ENCODE data around the gene UBAC1.

UBAC1 gene

DNA sequence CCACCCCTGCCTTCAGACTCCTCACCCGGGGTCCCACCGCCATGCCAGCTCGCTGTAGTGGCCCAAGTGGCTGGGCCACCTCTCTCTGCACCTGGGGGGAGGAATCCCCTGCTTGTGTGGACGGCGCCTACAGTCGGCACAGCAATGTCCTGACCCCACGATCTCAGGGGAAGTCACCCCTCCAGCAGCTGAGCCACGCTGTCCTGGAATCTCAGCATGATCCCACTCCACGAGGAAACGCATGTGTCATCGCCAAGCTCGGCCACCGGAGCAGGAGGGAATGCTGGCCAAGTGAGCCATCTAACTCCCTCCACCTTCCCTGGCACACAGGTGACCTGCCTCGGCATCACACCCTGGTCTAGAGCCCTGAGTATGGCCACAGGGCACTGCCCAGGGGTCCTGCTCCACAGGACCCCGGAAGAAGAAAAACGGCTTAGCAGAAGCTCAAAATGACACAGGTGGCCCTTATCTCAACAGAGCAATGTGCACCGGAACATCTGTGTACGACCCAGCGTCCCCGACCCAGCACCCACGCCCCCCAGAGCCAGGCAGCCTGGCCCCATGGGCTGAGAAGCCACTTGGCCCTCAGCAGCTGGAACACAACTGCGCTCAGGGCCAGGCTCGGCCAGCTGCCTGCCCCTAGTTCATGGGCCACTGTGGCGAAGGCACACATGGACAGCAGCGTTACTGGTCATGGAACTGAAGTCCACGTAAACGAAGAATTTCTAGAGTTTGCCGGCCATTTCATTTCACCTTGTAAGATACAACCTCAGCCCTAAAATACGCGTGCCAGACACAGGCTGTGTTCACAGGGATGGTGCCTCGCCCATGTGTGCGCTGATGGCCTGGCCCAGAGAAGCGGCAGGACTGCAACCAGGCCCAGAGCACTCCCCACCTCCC lies 30.5 kb downstream of the UBAC1 start:
- Mint-ChIP-seq H3K27ac (no peak overlapping the region), H3K9me3 (peaks cover 7% of the 10 kb centered on the region), H3K4me3 (no peak overlapping the region), H3K27me3 (ENCODE audit: low read depth, poor library complexity) (no peaks in the 10 kb centered on the region), H3K36me3 (ENCODE audit: low read depth) (peaks cover 45% of the 10 kb centered on the region), H3K4me1 (no peaks in the 10 kb centered on the region)
- TF ChIP-seq, protein P1, sequence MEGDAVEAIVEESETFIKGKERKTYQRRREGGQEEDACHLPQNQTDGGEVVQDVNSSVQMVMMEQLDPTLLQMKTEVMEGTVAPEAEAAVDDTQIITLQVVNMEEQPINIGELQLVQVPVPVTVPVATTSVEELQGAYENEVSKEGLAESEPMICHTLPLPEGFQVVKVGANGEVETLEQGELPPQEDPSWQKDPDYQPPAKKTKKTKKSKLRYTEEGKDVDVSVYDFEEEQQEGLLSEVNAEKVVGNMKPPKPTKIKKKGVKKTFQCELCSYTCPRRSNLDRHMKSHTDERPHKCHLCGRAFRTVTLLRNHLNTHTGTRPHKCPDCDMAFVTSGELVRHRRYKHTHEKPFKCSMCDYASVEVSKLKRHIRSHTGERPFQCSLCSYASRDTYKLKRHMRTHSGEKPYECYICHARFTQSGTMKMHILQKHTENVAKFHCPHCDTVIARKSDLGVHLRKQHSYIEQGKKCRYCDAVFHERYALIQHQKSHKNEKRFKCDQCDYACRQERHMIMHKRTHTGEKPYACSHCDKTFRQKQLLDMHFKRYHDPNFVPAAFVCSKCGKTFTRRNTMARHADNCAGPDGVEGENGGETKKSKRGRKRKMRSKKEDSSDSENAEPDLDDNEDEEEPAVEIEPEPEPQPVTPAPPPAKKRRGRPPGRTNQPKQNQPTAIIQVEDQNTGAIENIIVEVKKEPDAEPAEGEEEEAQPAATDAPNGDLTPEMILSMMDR (IDR thresholded peaks at IDR 0.05) = no peak
- no peak for DNase-seq

DNA sequence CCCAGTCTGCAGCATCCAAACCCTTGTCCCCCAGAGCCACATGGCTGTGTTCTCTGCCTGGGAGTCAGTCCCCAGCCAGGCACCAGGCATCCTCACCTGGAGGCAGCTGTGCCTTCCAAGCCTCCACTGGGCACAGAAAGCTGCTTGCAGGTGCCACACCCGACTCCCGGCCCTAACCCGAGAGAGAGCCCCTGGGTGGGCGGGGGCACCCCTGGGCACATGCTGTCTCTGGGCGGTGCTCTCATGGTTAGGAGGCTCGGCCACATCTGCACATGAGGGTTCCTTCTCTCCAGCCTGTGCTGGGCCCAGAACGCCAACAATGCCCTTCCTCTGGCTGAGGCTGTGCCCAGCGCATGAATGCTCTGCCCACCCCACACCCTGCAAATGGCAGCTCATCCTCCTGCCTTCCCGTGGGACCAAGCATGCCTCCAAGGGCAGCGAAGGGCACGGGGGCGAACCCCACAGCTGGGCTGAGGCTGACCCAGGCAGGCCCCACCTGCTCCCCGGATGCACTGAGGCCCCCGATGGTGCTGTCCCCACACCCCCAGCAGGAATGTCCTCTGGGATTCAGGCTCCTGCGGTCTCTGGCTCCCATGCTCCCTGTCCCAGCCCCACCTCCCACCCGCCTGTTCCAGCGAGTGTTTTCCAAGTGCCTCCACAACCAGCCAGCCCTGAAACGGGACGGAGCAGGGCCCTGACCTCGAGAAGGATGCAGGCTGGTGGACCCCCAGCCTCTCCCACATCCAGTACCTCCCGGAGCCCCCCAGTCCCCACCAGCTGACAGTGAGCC lies 31.3 kb downstream of the UBAC1 start:
- Mint-ChIP-seq H3K27ac (no peak overlapping the region), H3K9me3 (no peaks in the 10 kb centered on the region), H3K36me3 (ENCODE audit: low read depth) (peaks cover 40% of the 10 kb centered on the region), H3K4me1 (peaks cover 8% of the 10 kb centered on the region), H3K4me3 (no peak overlapping the region), H3K27me3 (ENCODE audit: low read depth, poor library complexity) (no peaks in the 10 kb centered on the region)
- TF ChIP-seq, protein P1 (IDR thresholded peaks at IDR 0.05) = no peak
- no peak for DNase-seq

DNA sequence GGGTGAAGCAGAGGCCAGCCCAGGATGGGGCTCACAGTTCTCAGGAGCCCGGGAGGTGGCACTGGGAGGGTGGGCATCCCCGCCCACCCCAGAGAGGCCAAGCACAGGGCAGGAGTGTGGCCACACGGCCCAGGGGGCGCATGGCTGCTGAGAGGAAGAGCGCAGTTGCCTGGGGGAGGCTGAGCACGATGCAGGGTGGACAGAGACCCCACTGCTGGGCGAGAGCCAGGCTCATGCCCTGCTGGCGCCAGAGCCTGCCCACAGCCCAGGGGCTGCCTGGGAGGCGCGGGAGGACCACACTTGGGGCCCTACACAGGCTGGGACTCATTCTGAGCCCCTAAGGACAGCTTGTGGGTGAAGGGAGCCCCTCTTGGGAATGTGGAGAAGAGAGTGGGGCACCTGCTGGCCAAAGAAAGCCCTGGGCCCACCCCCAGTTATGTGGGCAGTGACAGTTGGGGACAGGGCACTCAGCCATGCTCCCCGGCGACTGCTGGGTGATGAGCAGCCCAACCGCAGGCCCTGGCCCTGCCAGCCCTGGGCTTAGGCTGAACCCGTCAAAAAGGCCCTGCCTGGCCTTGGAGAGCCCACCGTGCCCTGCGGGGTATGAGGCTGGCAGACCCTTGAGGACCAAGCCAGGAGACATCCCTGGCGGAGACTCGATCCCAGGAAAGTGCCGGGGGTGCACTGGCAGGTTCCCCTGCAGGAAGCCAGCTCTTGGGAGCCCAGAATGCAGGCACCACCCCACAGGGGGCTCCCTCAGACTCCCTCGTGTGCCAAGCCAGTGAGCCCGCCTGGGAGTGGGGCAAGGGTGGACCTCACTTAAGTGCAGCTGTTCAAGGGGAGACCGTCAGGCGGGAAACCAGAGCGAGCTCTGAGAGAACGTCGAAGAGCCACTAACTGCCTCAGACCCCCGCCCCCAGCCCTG lies 32.2 kb downstream of the UBAC1 start:
- no peak for DNase-seq
- TF ChIP-seq, protein P1 (IDR thresholded peaks at IDR 0.05) = no peak

DNA sequence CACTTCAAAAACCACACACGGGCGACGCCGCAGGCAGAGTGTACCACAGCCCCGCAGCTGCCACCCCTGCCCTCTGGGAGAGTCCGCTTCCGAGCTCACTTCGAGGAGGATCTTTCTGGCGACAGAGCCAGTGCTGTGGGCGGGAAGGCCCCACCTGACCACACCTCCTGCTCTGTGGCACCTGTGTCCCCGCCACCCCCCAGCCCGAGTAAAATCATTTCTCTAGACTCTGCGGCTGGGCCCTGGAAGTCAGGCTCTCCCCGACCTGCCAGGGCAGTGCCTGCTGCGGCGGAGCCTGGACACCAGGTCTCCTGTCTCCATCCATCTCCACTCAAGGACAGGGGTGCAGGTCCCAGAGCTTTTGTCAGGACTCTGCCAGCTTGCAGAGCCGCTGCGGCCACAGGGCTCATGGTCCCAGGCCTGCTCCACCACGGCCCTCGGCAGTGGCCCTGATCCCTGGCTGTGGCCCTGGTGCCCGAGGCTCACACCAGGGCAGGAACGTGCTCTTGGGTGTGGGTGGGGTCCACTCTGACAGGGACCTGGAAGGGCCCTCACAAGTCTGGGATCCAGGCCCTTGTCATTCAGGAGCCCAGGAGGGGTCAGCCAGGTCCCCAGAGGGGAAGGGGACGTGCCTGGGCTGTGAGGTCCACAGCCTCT lies 33.0 kb downstream of the UBAC1 start:
- Mint-ChIP-seq H3K4me3 (no peak overlapping the region), H3K27ac (no peak overlapping the region), H3K4me1 (peaks cover 8% of the 10 kb centered on the region), H3K27me3 (ENCODE audit: low read depth, poor library complexity) (no peaks in the 10 kb centered on the region), H3K36me3 (ENCODE audit: low read depth) (peaks cover 33% of the 10 kb centered on the region), H3K9me3 (no peaks in the 10 kb centered on the region)
- TF ChIP-seq, protein P1 (IDR thresholded peaks at IDR 0.05) = no peak
- DNase-seq = no peak

More for the DNA sequence above, 32.2 kb downstream of the UBAC1 start:
- H3K27me3 Mint-ChIP-seq (ENCODE audit: low read depth, poor library complexity) = no peaks in the 10 kb centered on the region
- no peak overlapping the region for H3K4me3 Mint-ChIP-seq
- peaks cover 8% of the 10 kb centered on the region for H3K4me1 Mint-ChIP-seq
- no peaks in the 10 kb centered on the region for H3K9me3 Mint-ChIP-seq
- H3K36me3 Mint-ChIP-seq (ENCODE audit: low read depth) = peaks cover 41% of the 10 kb centered on the region
- H3K27ac Mint-ChIP-seq = no peak overlapping the region

Data from nephron progenitor cell (in vitro differentiated cells).